ENCODE results near the gene PRKCA.
"Not testable (repeated sequence)": the region's sequence is repeated elsewhere in the genome, so short reads cannot be mapped to it uniquely, and the experiment has no call there.

PRKCA gene

GRCh38 chr17:66287911-66288310, 14.5 kb upstream of the PRKCA start:
- in situ Hi-C loops (cut with MboI; ENCODE audit: low sequenced_read_pairs): no loop called here

- in situ Hi-C loops (cut with MboI; ENCODE audit: low sequenced_read_pairs): no loop called here
These were observed 12.2 kb upstream of the PRKCA start for GRCh38 chr17:66290101-66290722.

- in situ Hi-C loops (cut with MboI; ENCODE audit: low sequenced_read_pairs): no loop called here
These were observed 10.1 kb upstream of the PRKCA start for GRCh38 chr17:66292353-66292752.

- in situ Hi-C loops (cut with MboI; ENCODE audit: low sequenced_read_pairs): no loop called here
These were observed 6.1 kb upstream of the PRKCA start for GRCh38 chr17:66296289-66296725.

GRCh38 chr17:66297443-66297842, 5.0 kb upstream of the PRKCA start:
- in situ Hi-C loops (cut with MboI; ENCODE audit: low sequenced_read_pairs): not testable (repeated sequence)

- in situ Hi-C loops (cut with MboI; ENCODE audit: low sequenced_read_pairs): no loop called here
These were observed 2.7 kb upstream of the PRKCA start for GRCh38 chr17:66299711-66300110.

GRCh38 chr17:66300956-66301355, 1.5 kb upstream of the PRKCA start:
- in situ Hi-C loops (cut with MboI; ENCODE audit: low sequenced_read_pairs): no loop called here

GRCh38 chr17:66301367-66301863, 998 bp upstream of the PRKCA start:
- in situ Hi-C loops (cut with MboI; ENCODE audit: low sequenced_read_pairs): no loop called here

- in situ Hi-C loops (cut with MboI; ENCODE audit: low sequenced_read_pairs): no loop called here
These were observed 581 bp downstream of the PRKCA start for GRCh38 chr17:66302761-66303626.

- in situ Hi-C loops (cut with MboI; ENCODE audit: low sequenced_read_pairs): no loop called here
These were observed 2.1 kb downstream of the PRKCA start for GRCh38 chr17:66304304-66305174.

GRCh38 chr17:66306446-66306845, 4.0 kb downstream of the PRKCA start:
- in situ Hi-C loops (cut with MboI; ENCODE audit: low sequenced_read_pairs): no loop called here

GRCh38 chr17:66307257-66307656, 4.8 kb downstream of the PRKCA start:
- in situ Hi-C loops (cut with MboI; ENCODE audit: low sequenced_read_pairs): no loop called here

GRCh38 chr17:66308856-66309255, 6.4 kb downstream of the PRKCA start:
- in situ Hi-C loops (cut with MboI; ENCODE audit: low sequenced_read_pairs): no loop called here

GRCh38 chr17:66309793-66310192, 7.4 kb downstream of the PRKCA start:
- in situ Hi-C loops (cut with MboI; ENCODE audit: low sequenced_read_pairs): no loop called here

- in situ Hi-C loops (cut with MboI; ENCODE audit: low sequenced_read_pairs): no loop called here
These were observed 8.2 kb downstream of the PRKCA start for GRCh38 chr17:66310528-66311148.

GRCh38 chr17:66312912-66313311, 10.5 kb downstream of the PRKCA start:
- in situ Hi-C loops (cut with MboI; ENCODE audit: low sequenced_read_pairs): no loop called here

- in situ Hi-C loops (cut with MboI; ENCODE audit: low sequenced_read_pairs): no loop called here
These were observed 10.9 kb downstream of the PRKCA start for GRCh38 chr17:66313325-66313724.

- in situ Hi-C loops (cut with MboI; ENCODE audit: low sequenced_read_pairs): no loop called here
These were observed 11.7 kb downstream of the PRKCA start for GRCh38 chr17:66313995-66314659.

- in situ Hi-C loops (cut with MboI; ENCODE audit: low sequenced_read_pairs): no loop called here
These were observed 15.2 kb downstream of the PRKCA start for GRCh38 chr17:66317629-66318028.

- in situ Hi-C loops (cut with MboI; ENCODE audit: low sequenced_read_pairs): no loop called here
These were observed 16.8 kb downstream of the PRKCA start for GRCh38 chr17:66319226-66319625.

All from hTERT RPE-1 (cell line).